Mesendoderm (in vitro differentiated cells): ENCODE results near the gene GFRA3.

ENCODE experiments used
- DNase-seq: peaks from one replicate; pipeline ENCODE4 v3.0.0; 2013
- H2AK5ac ChIP-seq: 2 replicates; pipeline ENCODE4 v1.6.1; 2013; ENCODE audit warnings: low read length, inconsistent platforms
- H2BK120ac ChIP-seq: 2 replicates; pipeline ENCODE4 v1.6.1; 2013; ENCODE audit warnings: low read depth, mild to moderate bottlenecking, low read length, moderate library complexity, mixed read lengths
- H2BK15ac ChIP-seq: replicated peaks from 2 replicates; pipeline ENCODE4 v1.6.1; 2013; ENCODE audit warnings: low read depth, mild to moderate bottlenecking, moderate library complexity
- H2BK5ac ChIP-seq: 2 replicates; pipeline ENCODE4 v1.6.1; 2013; ENCODE audit warnings: low read length, inconsistent platforms
- H3K18ac ChIP-seq: 2 replicates; pipeline ENCODE4 v1.6.1; 2013; ENCODE audit warnings: mild to moderate bottlenecking, low read length, mixed read lengths
- H3K23ac ChIP-seq: one replicate; pipeline ENCODE4 v1.6.1; 2013; ENCODE audit warnings: low read length
- H3K27ac ChIP-seq: 2 replicates; pipeline ENCODE4 v1.5.1; 2013; ENCODE audit warnings: low read depth, mild to moderate bottlenecking, inconsistent platforms, low read length, moderate library complexity
- H3K27me3 ChIP-seq: 2 replicates; pipeline ENCODE4 v1.6.1; 2013; ENCODE audit warnings: low read length, control low read depth, mild to moderate bottlenecking, inconsistent platforms; ENCODE audit not compliant: insufficient read depth, poor library complexity
- H3K36me3 ChIP-seq: 2 replicates; pipeline ENCODE4 v1.6.1; 2013; ENCODE audit warnings: low read length, inconsistent platforms; ENCODE audit not compliant: control insufficient read depth, insufficient read depth
- H3K4ac ChIP-seq: one replicate; pipeline ENCODE4 v1.6.1; 2013; ENCODE audit warnings: low read depth, mild to moderate bottlenecking, low read length, moderate library complexity
- H3K4me1 ChIP-seq: 2 replicates; pipeline ENCODE4 v1.6.1; 2013; ENCODE audit warnings: low read depth, low read length, inconsistent platforms; ENCODE audit not compliant: control insufficient read depth
- H3K4me2 ChIP-seq: 2 replicates; pipeline ENCODE4 v1.6.1; 2013; ENCODE audit warnings: low read length
- H3K4me3 ChIP-seq: 2 replicates; pipeline ENCODE4 v1.5.1; 2013; ENCODE audit warnings: mild to moderate bottlenecking, low read length
- H3K56ac ChIP-seq: one replicate; pipeline ENCODE4 v1.6.1; 2013; ENCODE audit warnings: low read length
- H3K79me1 ChIP-seq: 2 replicates; pipeline ENCODE4 v1.6.1; 2013; ENCODE audit warnings: low read length, inconsistent platforms
- H3K79me2 ChIP-seq: 2 replicates; pipeline ENCODE4 v1.6.1; 2013; ENCODE audit warnings: mild to moderate bottlenecking, low read length; ENCODE audit not compliant: control insufficient read depth, insufficient read depth
- H3K9ac ChIP-seq: 2 replicates; pipeline ENCODE4 v1.6.1; 2013; ENCODE audit warnings: low read length, inconsistent platforms
- H4K5ac ChIP-seq: one replicate; pipeline ENCODE4 v1.6.1; 2013; ENCODE audit warnings: low read length
- H4K8ac ChIP-seq: one replicate; pipeline ENCODE4 v1.6.1; 2013; ENCODE audit warnings: low read depth, mild to moderate bottlenecking, control low read depth, low read length, moderate library complexity
- WGBS: extraction: QIAGEN DNeasy Blood & Tissue Kit; methylation state at CpG from one replicate; pipeline ENCODE4 v1.1.7; 2013; ENCODE audit warnings: low lambda C conversion rate, missing lambda C conversion rate; ENCODE audit not compliant: insufficient coverage; ENCODE audit errors: extremely low coverage; 5-methylcytosine and 5-hydroxymethylcytosine counted together

Gene GFRA3

GRCh38 chr5:138276402-138277054 lies 2.1 kb upstream of the GFRA3 start:
- Histone ChIP-seq H3K4me2 (no peak overlapping the region), H3K36me3 (no peaks in the 10 kb centered on the region), H3K4ac (no peak overlapping the region), H3K4me1 (no peaks in the 10 kb centered on the region), H4K8ac (no peak overlapping the region), H2BK15ac (no peak overlapping the region), H3K9ac (no peak overlapping the region), H3K56ac (no peak overlapping the region), H2BK5ac (no peak overlapping the region), H3K79me2 (no peaks in the 10 kb centered on the region), H3K27ac (no peak overlapping the region), H4K5ac (no peak overlapping the region), H3K27me3 (peaks cover 5% of the 10 kb centered on the region), H3K79me1 (no peaks in the 10 kb centered on the region), H2BK120ac (no peak overlapping the region), H2AK5ac (no peak overlapping the region), H3K23ac (no peak overlapping the region), H3K4me3 (no peak overlapping the region), H3K18ac (no peak overlapping the region)
- WGBS, result no CpG with 5 or more reads among the region's 2 CpGs
- DNase-seq, result peak; percentile 14

GRCh38 chr5:138275895-138276294 lies 1.5 kb upstream of the GFRA3 start:
- Histone ChIP-seq H4K8ac (no peak overlapping the region), H2AK5ac (no peak overlapping the region), H3K23ac (no peak overlapping the region), H3K4me2 (no peak overlapping the region), H3K4me3 (no peak overlapping the region), H3K4me1 (no peaks in the 10 kb centered on the region), H4K5ac (no peak overlapping the region), H3K79me2 (no peaks in the 10 kb centered on the region), H2BK5ac (no peak overlapping the region), H3K27me3 (peaks cover 5% of the 10 kb centered on the region), H3K9ac (no peak overlapping the region), H3K56ac (no peak overlapping the region), H3K27ac (no peak overlapping the region), H3K4ac (no peak overlapping the region), H3K36me3 (no peaks in the 10 kb centered on the region), H2BK15ac (no peak overlapping the region), H3K79me1 (no peaks in the 10 kb centered on the region), H2BK120ac (no peak overlapping the region), H3K18ac (no peak overlapping the region)
- no peak for DNase-seq
- WGBS, result no CpG with 5 or more reads among the region's 1 CpG

- H3K4me1 ChIP-seq, result no peaks in the 10 kb centered on the region
- peaks cover 5% of the 10 kb centered on the region for H3K27me3 ChIP-seq
- no peak overlapping the region for H3K4ac ChIP-seq
- H2BK15ac ChIP-seq, result no peak overlapping the region
- no peak overlapping the region for H2BK5ac ChIP-seq
- no peaks in the 10 kb centered on the region for H3K79me1 ChIP-seq
- no peak overlapping the region for H3K56ac ChIP-seq
- no peak overlapping the region for H3K23ac ChIP-seq
- DNase-seq, result peak; percentile 31
- H3K4me3 ChIP-seq, result no peak overlapping the region
- H3K27ac ChIP-seq, result no peak overlapping the region
- H3K18ac ChIP-seq, result no peak overlapping the region
- H4K5ac ChIP-seq, result no peak overlapping the region
- WGBS, result no CpG with 5 or more reads among the region's 3 CpGs
- H3K36me3 ChIP-seq, result no peaks in the 10 kb centered on the region
- no peak overlapping the region for H2BK120ac ChIP-seq
- no peak overlapping the region for H3K4me2 ChIP-seq
- no peak overlapping the region for H4K8ac ChIP-seq
- H3K79me2 ChIP-seq, result no peaks in the 10 kb centered on the region
- no peak overlapping the region for H3K9ac ChIP-seq
- H2AK5ac ChIP-seq, result no peak overlapping the region
Observed at GRCh38 chr5:138275379-138275782, 960 bp upstream of the GFRA3 start.

GRCh38 chr5:138273834-138274188 lies 610 bp downstream of the GFRA3 start:
- H3K27me3 ChIP-seq, result peaks cover 5% of the 10 kb centered on the region
- no peak overlapping the region for H3K56ac ChIP-seq
- no peaks in the 10 kb centered on the region for H3K79me2 ChIP-seq
- no peaks in the 10 kb centered on the region for H3K79me1 ChIP-seq
- no peak overlapping the region for H4K5ac ChIP-seq
- no peak overlapping the region for H3K23ac ChIP-seq
- H3K4me2 ChIP-seq, result peak overlapping the region; percentile 5
- H3K27ac ChIP-seq, result no peak overlapping the region
- no peak overlapping the region for H2BK120ac ChIP-seq
- H3K4me3 ChIP-seq, result no peak overlapping the region
- no peak overlapping the region for H4K8ac ChIP-seq
- no peak overlapping the region for H3K4ac ChIP-seq
- no peaks in the 10 kb centered on the region for H3K36me3 ChIP-seq
- WGBS, result no CpG with 5 or more reads among the region's 6 CpGs
- DNase-seq, result no peak
- no peak overlapping the region for H3K9ac ChIP-seq
- no peak overlapping the region for H2AK5ac ChIP-seq
- H3K4me1 ChIP-seq, result no peaks in the 10 kb centered on the region
- no peak overlapping the region for H2BK15ac ChIP-seq
- H2BK5ac ChIP-seq, result no peak overlapping the region
- no peak overlapping the region for H3K18ac ChIP-seq

GRCh38 chr5:138272681-138273080 lies 1.7 kb downstream of the GFRA3 start:
- Histone ChIP-seq H2BK15ac (no peak overlapping the region), H3K79me2 (no peaks in the 10 kb centered on the region), H3K56ac (no peak overlapping the region), H3K79me1 (no peaks in the 10 kb centered on the region), H4K8ac (no peak overlapping the region), H3K4me1 (no peaks in the 10 kb centered on the region), H3K4me3 (no peak overlapping the region), H2BK120ac (no peak overlapping the region), H3K23ac (no peak overlapping the region), H3K4me2 (no peak overlapping the region), H3K27ac (no peak overlapping the region), H2AK5ac (no peak overlapping the region), H3K9ac (no peak overlapping the region), H3K36me3 (no peaks in the 10 kb centered on the region), H2BK5ac (no peak overlapping the region), H3K18ac (no peak overlapping the region), H3K27me3 (peaks cover 5% of the 10 kb centered on the region), H3K4ac (no peak overlapping the region), H4K5ac (no peak overlapping the region)
- no CpG with 5 or more reads among the region's 4 CpGs for WGBS
- DNase-seq, result no peak

GRCh38 chr5:138271281-138271680 lies 3.1 kb downstream of the GFRA3 start:
- Histone ChIP-seq H4K5ac (no peak overlapping the region), H3K56ac (no peak overlapping the region), H2BK15ac (no peak overlapping the region), H3K4ac (no peak overlapping the region), H3K9ac (no peak overlapping the region), H3K79me2 (no peaks in the 10 kb centered on the region), H3K79me1 (no peaks in the 10 kb centered on the region), H3K4me3 (no peak overlapping the region), H3K4me1 (no peaks in the 10 kb centered on the region), H3K23ac (no peak overlapping the region), H2BK120ac (no peak overlapping the region), H2AK5ac (no peak overlapping the region), H3K4me2 (no peak overlapping the region), H4K8ac (no peak overlapping the region), H3K18ac (no peak overlapping the region), H3K27me3 (peaks cover 5% of the 10 kb centered on the region), H3K36me3 (no peaks in the 10 kb centered on the region), H2BK5ac (no peak overlapping the region), H3K27ac (no peak overlapping the region)
- no peak for DNase-seq
- WGBS, result no CpG with 5 or more reads among the region's 5 CpGs
